Activated naive CD4-positive, alpha-beta T cell treated with anti-CD3 and anti-CD28 coated beads, Interleukin-2, amount 50 U/mL, for 24 hours (primary cell): Measurements from ENCODE around the gene AFAP1L2.
A peak's percentile ranks its signal among the peaks of the same experiment; 100 is the strongest.

Source experiments
- H3K27ac Mint-ChIP-seq: one replicate; pipeline ENCODE4 v1.8.0; 2021; ENCODE audit warnings: mild to moderate bottlenecking, mixed read lengths
- H3K27me3 Mint-ChIP-seq: one replicate; pipeline ENCODE4 v1.8.0; 2021; ENCODE audit warnings: mixed read lengths
- H3K36me3 Mint-ChIP-seq: one replicate; pipeline ENCODE4 v1.8.0; 2021; ENCODE audit warnings: mixed read lengths
- H3K4me1 Mint-ChIP-seq: one replicate; pipeline ENCODE4 v1.8.0; 2021; ENCODE audit warnings: mixed read lengths
- H3K4me3 Mint-ChIP-seq: one replicate; pipeline ENCODE4 v1.8.0; 2021; ENCODE audit warnings: mild to moderate bottlenecking, mixed read lengths
- H3K9me3 Mint-ChIP-seq: one replicate; pipeline ENCODE4 v1.8.0; 2021; ENCODE audit warnings: mixed read lengths

Gene AFAP1L2

GRCh38 chr10:114291516-114291915 is 112.8 kb downstream of the AFAP1L2 start:
- no peaks in the 10 kb centered on the region for H3K27me3 Mint-ChIP-seq
- no peaks in the 10 kb centered on the region for H3K4me1 Mint-ChIP-seq
- H3K9me3 Mint-ChIP-seq, result peaks cover 6% of the 10 kb centered on the region
- H3K36me3 Mint-ChIP-seq, result peaks cover 18% of the 10 kb centered on the region
- no peak overlapping the region for H3K4me3 Mint-ChIP-seq
- no peak overlapping the region for H3K27ac Mint-ChIP-seq

- Mint-ChIP-seq H3K4me1 (no peaks in the 10 kb centered on the region), H3K4me3 (no peak overlapping the region), H3K9me3 (peaks cover 4% of the 10 kb centered on the region), H3K27me3 (no peaks in the 10 kb centered on the region), H3K36me3 (peaks cover 14% of the 10 kb centered on the region), H3K27ac (no peak overlapping the region)
Measured at GRCh38 chr10:114291076-114291475, 113.2 kb downstream of the AFAP1L2 start.

GRCh38 chr10:114290038-114290437 is 114.3 kb downstream of the AFAP1L2 start:
- no peaks in the 10 kb centered on the region for H3K27me3 Mint-ChIP-seq
- H3K4me3 Mint-ChIP-seq, result no peak overlapping the region
- H3K4me1 Mint-ChIP-seq, result no peaks in the 10 kb centered on the region
- peaks cover 5% of the 10 kb centered on the region for H3K36me3 Mint-ChIP-seq
- no peaks in the 10 kb centered on the region for H3K9me3 Mint-ChIP-seq
- no peak overlapping the region for H3K27ac Mint-ChIP-seq

- Mint-ChIP-seq H3K9me3 (no peaks in the 10 kb centered on the region), H3K4me1 (no peaks in the 10 kb centered on the region), H3K27ac (no peak overlapping the region), H3K4me3 (no peak overlapping the region), H3K36me3 (no peaks in the 10 kb centered on the region), H3K27me3 (no peaks in the 10 kb centered on the region)
Measured at GRCh38 chr10:114289096-114289436, 115.2 kb downstream of the AFAP1L2 start.

GRCh38 chr10:114288424-114289095 is 115.7 kb downstream of the AFAP1L2 start:
- H3K4me3 Mint-ChIP-seq, result no peak overlapping the region
- H3K4me1 Mint-ChIP-seq, result no peaks in the 10 kb centered on the region
- H3K27me3 Mint-ChIP-seq, result no peaks in the 10 kb centered on the region
- no peaks in the 10 kb centered on the region for H3K9me3 Mint-ChIP-seq
- no peak overlapping the region for H3K27ac Mint-ChIP-seq
- H3K36me3 Mint-ChIP-seq, result no peaks in the 10 kb centered on the region

GRCh38 chr10:114286921-114287320 is 117.4 kb downstream of the AFAP1L2 start:
- no peaks in the 10 kb centered on the region for H3K4me1 Mint-ChIP-seq
- no peak overlapping the region for H3K27ac Mint-ChIP-seq
- H3K9me3 Mint-ChIP-seq, result no peaks in the 10 kb centered on the region
- no peaks in the 10 kb centered on the region for H3K36me3 Mint-ChIP-seq
- H3K27me3 Mint-ChIP-seq, result no peaks in the 10 kb centered on the region
- H3K4me3 Mint-ChIP-seq, result no peak overlapping the region

- H3K4me3 Mint-ChIP-seq, result no peak overlapping the region
- no peaks in the 10 kb centered on the region for H3K36me3 Mint-ChIP-seq
- H3K27me3 Mint-ChIP-seq, result no peaks in the 10 kb centered on the region
- no peak overlapping the region for H3K27ac Mint-ChIP-seq
- no peaks in the 10 kb centered on the region for H3K9me3 Mint-ChIP-seq
- H3K4me1 Mint-ChIP-seq, result no peaks in the 10 kb centered on the region
Measured at GRCh38 chr10:114285961-114286441, 118.3 kb downstream of the AFAP1L2 start.

- Mint-ChIP-seq H3K27me3 (no peaks in the 10 kb centered on the region), H3K36me3 (no peaks in the 10 kb centered on the region), H3K27ac (no peak overlapping the region), H3K4me1 (no peaks in the 10 kb centered on the region), H3K9me3 (no peaks in the 10 kb centered on the region), H3K4me3 (no peak overlapping the region)
Measured at GRCh38 chr10:114284346-114285071, 119.8 kb downstream of the AFAP1L2 start.

- no peaks in the 10 kb centered on the region for H3K4me1 Mint-ChIP-seq
- no peak overlapping the region for H3K4me3 Mint-ChIP-seq
- no peaks in the 10 kb centered on the region for H3K36me3 Mint-ChIP-seq
- no peak overlapping the region for H3K27ac Mint-ChIP-seq
- H3K27me3 Mint-ChIP-seq, result no peaks in the 10 kb centered on the region
- H3K9me3 Mint-ChIP-seq, result no peaks in the 10 kb centered on the region
Measured at GRCh38 chr10:114283535-114284234, 120.6 kb downstream of the AFAP1L2 start.

GRCh38 chr10:114283091-114283490 is 121.2 kb downstream of the AFAP1L2 start:
- Mint-ChIP-seq H3K4me1 (no peaks in the 10 kb centered on the region), H3K9me3 (no peaks in the 10 kb centered on the region), H3K27ac (no peak overlapping the region), H3K36me3 (no peaks in the 10 kb centered on the region), H3K27me3 (no peaks in the 10 kb centered on the region), H3K4me3 (no peak overlapping the region)

- Mint-ChIP-seq H3K27me3 (no peaks in the 10 kb centered on the region), H3K36me3 (no peaks in the 10 kb centered on the region), H3K27ac (peak overlapping the region; percentile 52), H3K4me3 (no peak overlapping the region), H3K9me3 (no peaks in the 10 kb centered on the region), H3K4me1 (no peaks in the 10 kb centered on the region)
Measured at GRCh38 chr10:114282526-114282925, 121.8 kb downstream of the AFAP1L2 start.

- H3K4me3 Mint-ChIP-seq, result no peak overlapping the region
- no peak overlapping the region for H3K27ac Mint-ChIP-seq
- H3K36me3 Mint-ChIP-seq, result no peaks in the 10 kb centered on the region
- no peaks in the 10 kb centered on the region for H3K27me3 Mint-ChIP-seq
- H3K9me3 Mint-ChIP-seq, result no peaks in the 10 kb centered on the region
- H3K4me1 Mint-ChIP-seq, result no peaks in the 10 kb centered on the region
Measured at GRCh38 chr10:114281461-114281860, 122.8 kb downstream of the AFAP1L2 start.

- H3K27ac Mint-ChIP-seq, result no peak overlapping the region
- H3K4me1 Mint-ChIP-seq, result no peaks in the 10 kb centered on the region
- H3K36me3 Mint-ChIP-seq, result no peaks in the 10 kb centered on the region
- no peaks in the 10 kb centered on the region for H3K9me3 Mint-ChIP-seq
- no peaks in the 10 kb centered on the region for H3K27me3 Mint-ChIP-seq
- H3K4me3 Mint-ChIP-seq, result no peak overlapping the region
Measured at GRCh38 chr10:114281006-114281405, 123.3 kb downstream of the AFAP1L2 start.

GRCh38 chr10:114279901-114280644 is 124.2 kb downstream of the AFAP1L2 start:
- Mint-ChIP-seq H3K27ac (no peak overlapping the region), H3K4me3 (no peak overlapping the region), H3K4me1 (no peaks in the 10 kb centered on the region), H3K36me3 (no peaks in the 10 kb centered on the region), H3K27me3 (no peaks in the 10 kb centered on the region), H3K9me3 (no peaks in the 10 kb centered on the region)

- no peaks in the 10 kb centered on the region for H3K4me1 Mint-ChIP-seq
- H3K9me3 Mint-ChIP-seq, result no peaks in the 10 kb centered on the region
- no peaks in the 10 kb centered on the region for H3K36me3 Mint-ChIP-seq
- H3K4me3 Mint-ChIP-seq, result no peak overlapping the region
- peaks cover 2% of the 10 kb centered on the region for H3K27me3 Mint-ChIP-seq
- H3K27ac Mint-ChIP-seq, result no peak overlapping the region
Measured at GRCh38 chr10:114279289-114279688, 125.0 kb downstream of the AFAP1L2 start.

- Mint-ChIP-seq H3K27ac (no peak overlapping the region), H3K27me3 (peaks cover 2% of the 10 kb centered on the region), H3K4me1 (no peaks in the 10 kb centered on the region), H3K36me3 (no peaks in the 10 kb centered on the region), H3K4me3 (no peak overlapping the region), H3K9me3 (no peaks in the 10 kb centered on the region)
Measured at GRCh38 chr10:114278884-114279191, 125.5 kb downstream of the AFAP1L2 start.
